Body of pancreas (tissue), 4 donors: ENCODE measurements around the gene LUC7L.

Experiments used
- POLR2A ChIP-seq, 3 donors: fragments of 450-650 bp; IDR thresholded peaks; one replicate each; pipeline ENCODE4 v1.6.1; 2016; ENCODE audit warnings: antibody characterized with exemption in 3 of 3, mild to moderate bottlenecking in 2 of 3
- TF ChIP-seq, protein P1 (sequence below), 7 experiments: fragments of 450-650 bp in 4 of 7; fragments of 200-600 bp in 3 of 7; sonication (generic) in 3 of 7; IDR thresholded peaks; one replicate each; pipeline ENCODE4 v1.5.1; 2016 to 2019; ENCODE audit warnings: antibody characterized with exemption in 7 of 7

DNA sequence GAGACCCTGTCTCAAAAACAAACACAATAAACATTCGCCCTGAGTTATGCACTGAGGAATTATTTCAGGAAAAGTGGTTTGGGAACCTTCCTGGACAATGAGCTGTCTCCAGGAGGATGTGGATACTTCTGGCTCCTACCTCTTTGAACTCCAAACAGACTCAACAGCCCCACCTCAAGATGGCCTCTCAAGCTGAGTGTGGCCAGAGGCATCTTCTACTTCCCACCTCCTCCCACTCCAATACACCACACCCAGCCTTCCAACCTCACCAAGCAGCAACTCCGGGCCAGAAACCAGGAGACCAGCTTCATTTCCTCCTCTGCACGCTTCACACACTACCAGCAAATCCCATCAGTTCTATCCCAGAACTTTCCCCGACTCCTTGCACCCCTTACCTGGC, 37.4 kb downstream of the LUC7L start:
- TF ChIP-seq, protein P1, sequence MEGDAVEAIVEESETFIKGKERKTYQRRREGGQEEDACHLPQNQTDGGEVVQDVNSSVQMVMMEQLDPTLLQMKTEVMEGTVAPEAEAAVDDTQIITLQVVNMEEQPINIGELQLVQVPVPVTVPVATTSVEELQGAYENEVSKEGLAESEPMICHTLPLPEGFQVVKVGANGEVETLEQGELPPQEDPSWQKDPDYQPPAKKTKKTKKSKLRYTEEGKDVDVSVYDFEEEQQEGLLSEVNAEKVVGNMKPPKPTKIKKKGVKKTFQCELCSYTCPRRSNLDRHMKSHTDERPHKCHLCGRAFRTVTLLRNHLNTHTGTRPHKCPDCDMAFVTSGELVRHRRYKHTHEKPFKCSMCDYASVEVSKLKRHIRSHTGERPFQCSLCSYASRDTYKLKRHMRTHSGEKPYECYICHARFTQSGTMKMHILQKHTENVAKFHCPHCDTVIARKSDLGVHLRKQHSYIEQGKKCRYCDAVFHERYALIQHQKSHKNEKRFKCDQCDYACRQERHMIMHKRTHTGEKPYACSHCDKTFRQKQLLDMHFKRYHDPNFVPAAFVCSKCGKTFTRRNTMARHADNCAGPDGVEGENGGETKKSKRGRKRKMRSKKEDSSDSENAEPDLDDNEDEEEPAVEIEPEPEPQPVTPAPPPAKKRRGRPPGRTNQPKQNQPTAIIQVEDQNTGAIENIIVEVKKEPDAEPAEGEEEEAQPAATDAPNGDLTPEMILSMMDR (IDR thresholded peaks at IDR 0.05), result no peak
- TF ChIP-seq POLR2A (IDR thresholded peaks at IDR 0.05), result no peak
